COLO668 (cell line): ENCODE measurements around the gene OPA1.
"Not testable (repeated sequence)": the region's sequence is repeated elsewhere in the genome, so short reads cannot be mapped to it uniquely, and the experiment has no call there.

Source experiments
- DNase-seq: peaks from one replicate; lab custom pipeline; 2025; ENCODE audit not compliant: unreplicated experiment; lab: John Stamatoyannopoulos, UW

Gene OPA1

DNA sequence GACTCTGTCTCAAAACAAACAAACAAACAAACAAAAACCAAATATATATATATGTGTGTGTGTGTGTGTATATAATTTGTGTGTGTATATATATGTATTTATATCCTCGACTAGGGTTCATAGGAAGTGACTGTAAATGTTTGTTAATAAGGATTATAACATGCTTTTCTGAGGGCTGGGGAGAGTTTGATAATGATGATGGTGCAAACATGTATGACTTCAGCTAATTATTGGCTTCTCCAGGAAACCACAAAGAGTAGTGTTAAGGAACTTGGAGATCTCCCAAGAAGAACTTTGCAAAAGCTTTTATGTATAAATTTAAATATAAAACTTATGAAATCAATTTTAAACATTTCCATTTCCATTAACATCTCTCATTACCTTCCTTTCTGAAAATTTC, 3.9 kb upstream of the OPA1 start:
- no peak for DNase-seq

- DNase-seq = no peak
These were observed 3.4 kb upstream of the OPA1 start for GRCh38 chr3:193589616-193590015.

- DNase-seq = no peak
These were observed 2.7 kb upstream of the OPA1 start for GRCh38 chr3:193590088-193590856.

GRCh38 chr3:193593668-193594030, 641 bp downstream of the OPA1 start:
- peak; percentile 14 for DNase-seq

GRCh38 chr3:193594946-193595689, 2.1 kb downstream of the OPA1 start:
- no peak for DNase-seq

DNA sequence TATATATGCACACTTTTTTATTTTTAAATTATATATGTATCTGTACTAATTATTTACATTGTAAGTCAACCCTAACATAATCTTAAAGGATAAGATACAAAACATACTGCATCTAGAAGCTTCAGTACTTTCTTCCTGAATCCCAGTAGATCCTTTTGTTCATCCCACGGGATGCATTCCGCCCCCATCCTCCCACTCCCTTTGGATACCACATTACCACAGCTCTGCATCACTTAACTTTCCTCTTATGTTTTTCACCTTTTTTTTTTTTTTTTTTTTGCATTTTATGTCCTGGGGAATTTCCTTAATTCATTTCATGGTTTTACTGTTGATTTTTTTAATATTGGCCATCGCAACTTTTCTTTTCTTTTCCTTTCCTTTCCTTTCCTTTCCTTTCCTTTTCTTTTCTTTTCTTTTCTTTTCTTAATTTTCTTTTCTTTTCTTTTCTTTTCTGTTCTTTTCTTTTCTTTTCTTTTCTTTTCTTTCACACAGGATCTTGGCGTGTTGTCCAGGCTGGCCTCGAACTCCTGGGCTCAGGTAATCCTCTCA, 3.0 kb downstream of the OPA1 start:
- DNase-seq = no peak

- no peak for DNase-seq
These were observed 5.2 kb downstream of the OPA1 start for GRCh38 chr3:193598202-193598601.

- no peak for DNase-seq
These were observed 6.4 kb downstream of the OPA1 start for GRCh38 chr3:193599393-193599792.

GRCh38 chr3:193605876-193606275, 12.9 kb downstream of the OPA1 start:
- peak; percentile 49 for DNase-seq

DNA sequence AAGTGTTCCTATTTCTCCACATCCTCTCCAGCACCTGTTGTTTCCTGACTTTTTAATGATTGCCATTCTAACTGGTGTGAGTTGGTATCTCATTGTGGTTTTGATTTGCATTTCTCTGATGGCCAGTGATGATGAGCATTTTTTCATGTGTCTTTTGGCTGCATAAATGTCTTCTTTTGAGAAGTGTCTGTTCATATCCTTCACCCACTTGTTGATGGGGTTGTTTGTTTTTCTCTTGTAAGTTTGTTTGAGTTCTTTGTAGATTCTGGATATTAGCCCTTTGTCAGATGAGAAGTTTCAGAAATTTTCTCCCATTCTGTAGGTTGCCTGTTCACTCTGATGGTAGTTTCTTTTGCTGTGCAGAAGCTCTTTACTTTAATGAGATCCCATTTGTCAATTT, 13.9 kb downstream of the OPA1 start:
- DNase-seq = not testable (repeated sequence)

DNA sequence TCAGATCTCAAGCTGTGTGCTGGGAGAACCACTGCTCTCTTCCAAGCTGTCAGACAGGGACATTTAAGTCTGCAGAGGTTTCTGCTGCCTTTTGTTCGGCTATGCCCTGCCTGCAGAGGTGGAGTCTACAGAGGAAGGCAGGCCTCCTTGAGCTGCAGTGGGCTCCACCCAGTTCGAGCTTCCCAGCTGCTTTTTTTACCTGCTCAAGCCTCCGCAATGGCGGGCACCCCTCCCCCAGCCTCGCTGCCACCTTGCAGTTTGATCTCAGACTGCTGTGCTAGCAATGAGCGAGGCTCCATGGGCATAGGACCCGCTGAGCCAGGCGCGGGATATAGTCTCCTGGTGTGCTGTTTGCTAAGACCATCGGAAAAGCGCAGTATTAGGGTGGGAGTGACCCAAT, 17.5 kb downstream of the OPA1 start:
- DNase-seq = not testable (repeated sequence)

DNA sequence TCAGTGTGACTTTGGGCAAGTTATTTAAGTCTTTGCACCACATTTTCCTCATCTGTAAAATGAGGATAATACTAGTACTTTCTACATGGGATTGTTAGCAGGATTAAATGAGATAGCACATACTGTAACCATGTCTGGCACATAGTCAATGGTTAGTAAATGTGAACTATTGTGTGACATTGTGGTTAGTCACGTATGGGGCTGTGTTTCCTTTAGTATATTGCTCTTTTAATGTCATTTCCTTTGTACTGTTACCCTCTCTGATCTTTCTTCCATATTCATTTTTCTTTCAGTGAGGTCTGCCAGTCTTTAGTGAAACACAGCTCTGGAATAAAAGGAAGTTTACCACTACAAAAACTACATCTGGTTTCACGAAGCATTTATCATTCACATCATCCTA, 21.4 kb downstream of the OPA1 start:
- DNase-seq = no peak

GRCh38 chr3:193617628-193618027, 24.6 kb downstream of the OPA1 start:
- no peak for DNase-seq

DNA sequence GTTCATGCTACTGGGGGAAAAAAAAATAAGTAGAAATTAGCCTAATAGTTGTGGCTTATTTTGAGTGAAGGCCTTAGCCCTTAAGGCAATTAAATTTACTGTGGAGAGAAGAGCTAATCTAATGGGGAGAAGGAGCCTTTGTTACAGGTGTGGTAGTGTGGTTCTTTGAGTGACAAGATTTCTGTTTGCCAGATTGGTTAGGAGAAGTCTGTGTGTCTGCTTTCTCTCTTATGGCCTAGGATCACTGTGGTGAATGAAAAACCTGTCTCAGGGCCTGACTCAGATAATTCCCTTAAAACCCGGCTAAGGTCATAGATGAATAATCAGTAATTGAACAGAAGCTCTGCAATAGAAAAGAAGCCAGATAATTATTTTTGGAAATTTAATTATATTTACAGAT, 27.0 kb downstream of the OPA1 start:
- no peak for DNase-seq

- DNase-seq = no peak
These were observed 27.6 kb downstream of the OPA1 start for GRCh38 chr3:193620650-193621049.

DNA sequence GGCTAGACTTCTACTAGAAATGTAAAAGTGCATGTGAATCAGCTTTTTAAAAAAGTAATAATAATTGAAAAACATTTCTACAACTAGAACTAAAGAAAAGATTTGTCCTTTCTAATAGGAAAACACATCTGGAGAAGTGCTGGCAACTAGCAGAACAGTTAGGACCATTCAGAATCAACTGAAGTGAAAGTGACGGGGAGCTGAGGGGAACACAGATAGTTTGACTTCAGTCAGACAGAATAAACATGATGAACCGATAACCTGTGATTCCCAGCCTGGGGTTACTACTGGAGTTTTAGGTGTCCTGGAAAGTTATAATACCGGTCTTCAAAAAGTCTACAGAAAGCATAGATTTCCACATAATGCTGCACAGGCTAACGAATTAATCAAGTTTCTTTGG, 28.1 kb downstream of the OPA1 start:
- no peak for DNase-seq

- DNase-seq = no peak
These were observed 37.0 kb downstream of the OPA1 start for GRCh38 chr3:193630005-193630404.

GRCh38 chr3:193637831-193638230, 44.8 kb downstream of the OPA1 start:
- no peak for DNase-seq

DNA sequence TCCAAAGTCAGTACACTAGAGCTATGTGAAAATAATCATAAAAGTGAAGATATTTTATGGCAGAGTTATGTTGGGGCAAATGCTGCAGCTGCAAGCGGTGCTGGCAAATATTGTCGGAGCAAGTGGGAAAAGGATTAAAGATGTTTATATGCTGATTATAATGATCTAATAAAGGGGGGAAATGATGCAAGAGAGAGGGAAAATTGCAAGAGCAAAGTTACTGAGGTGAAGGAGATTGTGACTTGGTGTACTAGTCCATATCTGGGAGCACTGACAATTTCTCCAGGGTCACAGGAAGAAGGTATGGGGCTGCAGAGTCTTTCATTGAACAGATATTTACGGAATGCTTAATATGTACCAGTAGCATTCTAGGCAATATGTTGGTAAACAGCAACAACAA, 45.8 kb downstream of the OPA1 start:
- no peak for DNase-seq

DNA sequence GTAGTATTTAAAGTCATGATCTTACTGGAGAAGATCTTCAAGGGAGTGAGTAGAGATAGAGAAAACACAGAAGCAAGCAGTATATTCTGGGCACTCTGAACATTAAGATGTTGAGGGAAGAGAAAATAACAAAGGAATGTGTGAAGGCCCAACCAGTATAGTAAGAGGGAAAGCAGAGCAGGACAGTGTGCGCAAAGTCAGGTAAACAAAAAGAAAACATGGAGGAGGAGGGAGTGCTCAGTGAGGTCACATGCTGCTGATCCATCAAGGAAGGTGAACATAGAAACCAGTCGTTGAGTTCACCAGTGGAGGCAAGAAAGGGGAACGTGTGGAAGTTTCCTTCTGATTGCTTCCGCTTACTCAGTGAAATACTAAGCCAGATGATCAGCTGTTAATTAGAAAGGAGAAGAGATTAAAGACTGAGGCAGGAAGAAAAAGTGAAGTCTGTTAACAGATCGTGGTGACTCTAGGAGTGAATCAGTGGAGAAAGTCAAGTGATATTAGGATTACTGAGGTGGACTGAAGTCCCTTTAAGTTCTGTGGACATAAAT, 47.2 kb downstream of the OPA1 start:
- DNase-seq = no peak

GRCh38 chr3:193640728-193641439, 47.9 kb downstream of the OPA1 start:
- DNase-seq = no peak

GRCh38 chr3:193641440-193641775, 48.4 kb downstream of the OPA1 start:
- DNase-seq = no peak
